GM12874 (cell line): Measurements from ENCODE around the gene ACBD4.
A peak's percentile ranks its signal among the peaks of the same experiment; 100 is the strongest.

Source experiments
- CTCF ChIP-seq: IDR thresholded peaks from 2 replicates; pipeline ENCODE4 v1.5.1; 2011; ENCODE audit warnings: low read depth, mild to moderate bottlenecking, control low read depth, low read length, moderate library complexity; ENCODE audit not compliant: insufficient read depth

Gene ACBD4, protein sequence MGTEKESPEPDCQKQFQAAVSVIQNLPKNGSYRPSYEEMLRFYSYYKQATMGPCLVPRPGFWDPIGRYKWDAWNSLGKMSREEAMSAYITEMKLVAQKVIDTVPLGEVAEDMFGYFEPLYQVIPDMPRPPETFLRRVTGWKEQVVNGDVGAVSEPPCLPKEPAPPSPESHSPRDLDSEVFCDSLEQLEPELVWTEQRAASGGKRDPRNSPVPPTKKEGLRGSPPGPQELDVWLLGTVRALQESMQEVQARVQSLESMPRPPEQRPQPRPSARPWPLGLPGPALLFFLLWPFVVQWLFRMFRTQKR

DNA sequence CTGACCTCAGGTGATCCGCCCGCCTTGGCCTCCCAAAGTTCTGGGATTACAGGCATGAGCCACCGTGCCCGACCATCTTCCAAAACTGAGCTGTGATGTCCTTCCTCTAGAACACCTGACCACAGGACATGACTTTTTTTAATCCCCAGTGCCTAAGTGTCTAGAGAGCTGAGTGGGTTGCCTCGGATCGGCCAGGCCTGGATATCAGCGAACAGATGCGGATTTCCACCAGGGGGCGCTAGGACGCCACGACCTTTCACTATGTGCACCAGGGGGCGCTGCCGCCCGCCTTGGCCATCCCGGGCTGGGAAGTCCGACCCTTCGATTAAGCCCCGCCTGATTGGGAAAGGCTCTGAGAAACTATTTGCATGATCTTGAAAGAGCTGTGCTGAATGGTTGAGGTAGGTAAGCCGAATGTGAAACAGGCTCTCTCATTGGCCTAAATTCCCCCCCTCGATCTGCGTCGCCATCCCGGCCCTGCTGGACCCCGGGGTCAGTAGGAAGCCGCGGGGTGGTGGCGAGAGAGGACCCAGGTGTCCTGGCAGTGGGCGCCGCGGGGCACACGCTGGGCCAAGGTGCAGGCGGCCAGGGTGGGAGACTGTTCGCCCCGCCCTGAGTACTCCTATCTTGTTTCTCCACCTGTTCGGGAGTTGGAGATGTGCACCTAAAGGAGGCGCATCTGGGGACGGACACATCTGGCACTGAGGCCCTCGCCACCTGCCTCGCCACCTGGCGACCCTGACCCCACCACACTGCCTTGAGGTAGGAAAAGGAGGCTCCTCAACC is at the start of gene ACBD4:
Gene ACBD4, plus strand, starts transcription at position 496 of the 786 bp plus-strand sequence. CDS start 458 bp downstream, outside the sequence.
- TF ChIP-seq CTCF, result peak; percentile 100

- TF ChIP-seq CTCF, result no peak
Observed at GRCh38 chr17:45086391-45086790, 49.1 kb upstream of the ACBD4 start.

DNA sequence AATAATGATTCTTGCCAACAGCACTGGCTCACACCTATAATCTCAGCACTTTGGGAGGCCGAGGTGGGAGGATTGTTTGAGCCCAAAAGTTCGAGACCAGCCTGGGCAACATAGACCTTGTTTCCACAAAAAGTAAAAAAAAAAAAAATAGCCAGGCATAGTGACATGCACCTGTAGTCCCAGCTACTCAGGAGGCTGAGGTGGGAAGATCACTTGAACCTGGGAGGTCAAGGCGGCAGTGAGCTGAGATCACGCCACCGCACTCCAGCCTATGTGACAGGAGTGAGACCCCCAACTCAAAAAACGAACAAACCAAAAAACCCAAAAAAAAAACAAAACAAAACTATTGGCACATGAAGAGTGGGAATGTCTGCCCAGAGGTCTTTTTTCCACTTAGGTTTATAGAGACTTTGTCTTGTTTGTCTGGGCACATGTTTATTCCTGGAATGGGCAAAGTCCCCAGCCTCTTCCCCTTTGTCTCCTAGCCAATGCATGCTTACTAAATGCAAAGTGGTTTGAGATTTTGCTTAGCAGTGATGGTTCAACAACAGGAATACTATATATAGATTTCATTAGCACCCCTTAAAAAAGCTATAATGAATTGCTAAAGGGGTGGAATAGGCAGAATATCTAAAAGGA is 48.5 kb upstream of the ACBD4 start:
- no peak for TF ChIP-seq CTCF

- no peak for TF ChIP-seq CTCF
Observed at GRCh38 chr17:45087504-45087975, 47.9 kb upstream of the ACBD4 start.

GRCh38 chr17:45087978-45088377 is 47.5 kb upstream of the ACBD4 start:
- no peak for TF ChIP-seq CTCF

DNA sequence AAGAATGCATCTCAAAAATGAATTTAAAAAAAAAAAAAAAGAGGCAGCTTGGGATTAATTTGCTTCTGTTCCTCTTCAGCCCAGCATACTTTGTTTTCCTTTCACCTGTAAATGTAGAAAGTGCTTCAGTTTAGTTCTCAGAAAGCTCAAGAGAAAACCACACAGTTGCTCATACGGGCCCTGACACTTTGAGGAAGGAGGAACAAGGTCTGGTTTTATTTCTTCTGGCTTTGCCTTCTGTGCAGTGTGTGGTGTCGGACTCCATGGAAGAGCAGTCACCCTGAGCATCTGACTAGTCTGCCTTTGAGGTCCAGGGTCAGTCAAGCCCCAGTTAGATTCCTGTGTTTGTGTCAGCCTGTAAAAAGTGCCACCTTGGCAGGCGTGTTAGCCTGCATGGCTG is 46.7 kb upstream of the ACBD4 start:
- no peak for TF ChIP-seq CTCF

DNA sequence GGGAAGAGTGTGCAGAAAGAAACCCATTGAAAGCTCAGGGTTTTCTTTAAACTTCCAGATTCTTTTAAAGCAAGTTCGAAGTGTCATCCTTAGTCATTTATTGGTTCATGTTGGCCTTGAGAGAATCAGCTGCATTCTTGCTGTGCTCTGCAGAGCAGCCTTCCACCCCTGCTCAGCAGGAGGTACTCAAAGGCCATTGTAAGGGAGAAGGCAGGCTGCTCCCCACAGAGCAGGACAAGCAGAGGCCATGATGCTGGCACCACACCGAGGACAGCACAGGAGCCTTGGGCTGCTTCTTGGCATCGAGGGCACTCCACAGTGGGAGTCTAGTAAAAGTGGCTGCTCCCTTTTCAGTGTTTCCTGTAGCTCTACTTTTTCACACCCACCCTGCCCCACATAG is 44.8 kb upstream of the ACBD4 start:
- TF ChIP-seq CTCF, result no peak
